Activated naive CD4-positive, alpha-beta T cell (primary cell): ENCODE data around the gene DIAPH3.

Experiments
- DNase-seq, 4 experiments: peaks; one replicate each; lab custom pipeline; 2025; lab: John Stamatoyannopoulos, UW

DIAPH3 gene

GRCh38 chr13:60152114-60152513 lies 11.6 kb downstream of the DIAPH3 start:
- DNase-seq: no peak

- DNase-seq: no peak
These were observed 13.2 kb downstream of the DIAPH3 start for GRCh38 chr13:60150538-60150937.

GRCh38 chr13:60148918-60149317 lies 14.8 kb downstream of the DIAPH3 start:
- no peak for DNase-seq

- no peak for DNase-seq
These were observed 16.4 kb downstream of the DIAPH3 start for GRCh38 chr13:60147361-60147760.

GRCh38 chr13:60146471-60146870 lies 17.3 kb downstream of the DIAPH3 start:
- DNase-seq: no peak

GRCh38 chr13:60143775-60144174 lies 20.0 kb downstream of the DIAPH3 start:
- no peak for DNase-seq

- DNase-seq: no peak
These were observed 24.5 kb downstream of the DIAPH3 start for GRCh38 chr13:60139272-60139671.

GRCh38 chr13:60138674-60139073 lies 25.1 kb downstream of the DIAPH3 start:
- DNase-seq: no peak

- no peak for DNase-seq
These were observed 25.7 kb downstream of the DIAPH3 start for GRCh38 chr13:60137911-60138560.

- no peak for DNase-seq
These were observed 28.4 kb downstream of the DIAPH3 start for GRCh38 chr13:60135344-60135743.

GRCh38 chr13:60134376-60134775 lies 29.4 kb downstream of the DIAPH3 start:
- DNase-seq: no peak

- no peak for DNase-seq
These were observed 42.4 kb downstream of the DIAPH3 start for GRCh38 chr13:60121337-60121687.

- no peak for DNase-seq
These were observed 43.0 kb downstream of the DIAPH3 start for GRCh38 chr13:60120617-60121336.

GRCh38 chr13:60118696-60119400 lies 44.9 kb downstream of the DIAPH3 start:
- no peak for DNase-seq

- DNase-seq: no peak
These were observed 49.2 kb downstream of the DIAPH3 start for GRCh38 chr13:60114499-60115028.

- no peak for DNase-seq
These were observed 51.0 kb downstream of the DIAPH3 start for GRCh38 chr13:60112771-60113170.

GRCh38 chr13:60111691-60112090 lies 52.0 kb downstream of the DIAPH3 start:
- DNase-seq: no peak

GRCh38 chr13:60109285-60109684 lies 54.4 kb downstream of the DIAPH3 start:
- DNase-seq: no peak

GRCh38 chr13:60108589-60108988 lies 55.1 kb downstream of the DIAPH3 start:
- DNase-seq: no peak

GRCh38 chr13:60099631-60100420 lies 63.9 kb downstream of the DIAPH3 start:
- no peak for DNase-seq

GRCh38 chr13:60095300-60095699 lies 68.4 kb downstream of the DIAPH3 start:
- no peak for DNase-seq
